HG03520 (cell line): ENCODE results near the gene OXNAD1.

Experiments
- ATAC-seq: cut with Tn5 transposase; IDR thresholded peaks from one replicate; pipeline ENCODE4 v1.9.1; 2021; ENCODE audit warnings: mild to moderate bottlenecking, moderate library complexity; ENCODE audit not compliant: unreplicated experiment

OXNAD1 gene

GRCh38 chr3:16325850-16326249 is 60.8 kb downstream of the OXNAD1 start:
- no peak for ATAC-seq

GRCh38 chr3:16326724-16327349 is 61.8 kb downstream of the OXNAD1 start:
- ATAC-seq: no peak

GRCh38 chr3:16328124-16328523 is 63.1 kb downstream of the OXNAD1 start:
- no peak for ATAC-seq

GRCh38 chr3:16329036-16329825 is 64.2 kb downstream of the OXNAD1 start:
- no peak for ATAC-seq

GRCh38 chr3:16329826-16330129 is 64.8 kb downstream of the OXNAD1 start:
- ATAC-seq: no peak

GRCh38 chr3:16330351-16330750 is 65.3 kb downstream of the OXNAD1 start:
- no peak for ATAC-seq

GRCh38 chr3:16331319-16331883 is 66.4 kb downstream of the OXNAD1 start:
- ATAC-seq: no peak

GRCh38 chr3:16332904-16333426 is 68.0 kb downstream of the OXNAD1 start:
- ATAC-seq: no peak

- no peak for ATAC-seq
These were observed 69.9 kb downstream of the OXNAD1 start for GRCh38 chr3:16334909-16335308.

- ATAC-seq: no peak
These were observed 70.3 kb downstream of the OXNAD1 start for GRCh38 chr3:16335333-16335732.

- no peak for ATAC-seq
These were observed 71.0 kb downstream of the OXNAD1 start for GRCh38 chr3:16335772-16336645.

- no peak for ATAC-seq
These were observed 71.8 kb downstream of the OXNAD1 start for GRCh38 chr3:16336825-16337224.

GRCh38 chr3:16337856-16338540 is 73.0 kb downstream of the OXNAD1 start:
- ATAC-seq: peak; percentile 70

GRCh38 chr3:16338999-16339398 is 74.0 kb downstream of the OXNAD1 start:
- ATAC-seq: peak; percentile 68

GRCh38 chr3:16343101-16343500 is 78.1 kb downstream of the OXNAD1 start:
- no peak for ATAC-seq

GRCh38 chr3:16346413-16347081 is 81.5 kb downstream of the OXNAD1 start:
- no peak for ATAC-seq

GRCh38 chr3:16347548-16347947 is 82.5 kb downstream of the OXNAD1 start:
- no peak for ATAC-seq

GRCh38 chr3:16349986-16350596 is 85.1 kb downstream of the OXNAD1 start:
- ATAC-seq: no peak

GRCh38 chr3:16350597-16351318 is 85.7 kb downstream of the OXNAD1 start:
- no peak for ATAC-seq
